Fibroblast of pulmonary artery (primary cell): ENCODE results near the gene DPP6.

Experiments used
- DNase-seq: peaks from one replicate; pipeline ENCODE4 v3.0.0-alpha.2; 2010; ENCODE audit warnings: low read depth
- H3K4me3 ChIP-seq: replicated peaks from 2 replicates; pipeline ENCODE4 v1.5.1; 2011; ENCODE audit warnings: low read depth, mild to moderate bottlenecking, control low read depth, low read length, moderate library complexity
- CTCF ChIP-seq: IDR thresholded peaks from 2 replicates; pipeline ENCODE4 v1.5.1; 2011; ENCODE audit warnings: mild to moderate bottlenecking, control low read depth, low read length, inconsistent platforms; ENCODE audit errors: missing control alignments

DPP6 gene

GRCh38 chr7:154569916-154570315 lies 517.7 kb downstream of the DPP6 start:
- DNase-seq, result no peak
- H3K4me3 ChIP-seq, result no peak overlapping the region
- TF ChIP-seq CTCF, result no peak

- H3K4me3 ChIP-seq, result no peak overlapping the region
- DNase-seq, result no peak
- no peak for TF ChIP-seq CTCF
Observed at GRCh38 chr7:154571772-154572171, 519.6 kb downstream of the DPP6 start.

GRCh38 chr7:154574235-154574634 lies 522.0 kb downstream of the DPP6 start:
- H3K4me3 ChIP-seq, result no peak overlapping the region
- no peak for TF ChIP-seq CTCF
- DNase-seq, result no peak

- no peak for TF ChIP-seq CTCF
- DNase-seq, result no peak
- H3K4me3 ChIP-seq, result no peak overlapping the region
Observed at GRCh38 chr7:154575497-154575896, 523.3 kb downstream of the DPP6 start.

GRCh38 chr7:154576604-154577003 lies 524.4 kb downstream of the DPP6 start:
- TF ChIP-seq CTCF, result no peak
- DNase-seq, result no peak
- no peak overlapping the region for H3K4me3 ChIP-seq

- H3K4me3 ChIP-seq, result no peak overlapping the region
Observed at GRCh38 chr7:154577141-154577873, 525.1 kb downstream of the DPP6 start.

More at GRCh38 chr7:154577141-154577873, 525.1 kb downstream of the DPP6 start:
- DNase-seq, result no peak
- no peak for TF ChIP-seq CTCF
